GM12878 (cell line): ENCODE results near the gene PRRX2. TPM values are rescaled to one million over a fixed set of nuclear protein-coding genes. Genes with fewer than 3 reads are reported as not detected.

Source experiments
- ATAC-seq: fragments of 200-7000 bp; cut with Tn5 transposase; 3 replicates; pipeline ENCODE4 v1.9.1; 2020; ENCODE audit warnings: mild to moderate bottlenecking, moderate library complexity
- BruUV-seq: library from RNA; stranded (reverse); fragments of 400-500 nt; replicated peaks from 2 replicates; lab custom pipeline; 2021; lab: Mats Ljungman, UMichigan
- CTCF ChIA-PET: fragments of 300-600 bp; sonication (Branson Sonifier 250); formaldehyde crosslinking; extraction: SDS; loops from one replicate; lab custom pipeline; 2021; ENCODE audit warnings: inconsistent platforms; lab: Yijun Ruan, JAX
- POLR2A ChIA-PET: fragments of 350-600 bp; formaldehyde crosslinking; extraction: SDS; loops from one replicate; lab custom pipeline; 2021; ENCODE audit warnings: inconsistent platforms; lab: Charles Lee
- RAD21 ChIA-PET: fragments of 300-600 bp; sonication (Branson Sonifier 250); formaldehyde crosslinking; loops from one replicate; lab custom pipeline; 2023; ENCODE audit warnings: antibody characterized with exemption; ENCODE audit not compliant: unreplicated experiment; lab: Charles Lee
- SMC1A ChIA-PET: fragments of 300-600 bp; sonication (Branson Sonifier 250); formaldehyde crosslinking; loops from one replicate; lab custom pipeline; 2023; ENCODE audit not compliant: unreplicated experiment, uncharacterized antibody; lab: Charles Lee
- DNase-seq: peaks from one replicate; pipeline ENCODE4 v3.0.0-alpha.2; 2011; ENCODE audit warnings: low read depth, low spot score
- FAIRE-seq: peaks from 3 replicates; lab custom pipeline; 2011; peaks lifted over from hg19 to GRCh38; lab: Jason Lieb, UNC
- H2AFZ ChIP-seq: 2 replicates; pipeline ENCODE4 v1.6.0; 2011; ENCODE audit warnings: low read depth, low read length, control low read depth; ENCODE audit not compliant: control insufficient read depth
- H3K27ac ChIP-seq: 2 replicates; pipeline ENCODE4 v1.5.1; 2011; ENCODE audit warnings: control low read depth; ENCODE audit not compliant: control insufficient read depth, insufficient read depth
- H3K27me3 ChIP-seq, 2 experiments: replicated peaks in 1 of 2; 2 replicates each; pipeline versions ENCODE4 v1.6.0 to v1.6.1; 2011; ENCODE audit warnings: low read length in 1 of 2; ENCODE audit not compliant: control insufficient read depth in 2 of 2, insufficient read depth in 2 of 2
- H3K36me3 ChIP-seq, 2 experiments: 2 replicates each; pipeline ENCODE4 v1.5.1; 2011; ENCODE audit warnings: low read length in 1 of 2; ENCODE audit not compliant: control insufficient read depth in 2 of 2, insufficient read depth in 2 of 2
- H3K4me1 ChIP-seq: 2 replicates; pipeline ENCODE4 v1.6.1; 2011; ENCODE audit warnings: mild to moderate bottlenecking, low read length, moderate library complexity, mixed read lengths; ENCODE audit not compliant: control insufficient read depth, insufficient read depth
- H3K4me2 ChIP-seq: 2 replicates; pipeline ENCODE4 v1.6.0; 2011; ENCODE audit warnings: control low read depth; ENCODE audit not compliant: control insufficient read depth, insufficient read depth
- H3K4me3 ChIP-seq: fragments of 200-600 bp; sonication (generic); 2 replicates; pipeline ENCODE4 v1.5.1; 2016
- H3K79me2 ChIP-seq: 2 replicates; pipeline ENCODE4 v1.6.0; 2011; ENCODE audit warnings: low read length; ENCODE audit not compliant: control insufficient read depth, insufficient read depth
- H3K9ac ChIP-seq: 2 replicates; pipeline ENCODE4 v1.8.0; 2011; ENCODE audit warnings: low read length, control low read depth, mixed read lengths; ENCODE audit not compliant: control insufficient read depth, insufficient read depth
- H3K9me3 ChIP-seq: replicated peaks from 3 replicates; pipeline ENCODE4 v1.5.1; 2011; ENCODE audit warnings: mild to moderate bottlenecking, low read length; ENCODE audit not compliant: control insufficient read depth, insufficient read depth
- H4K20me1 ChIP-seq: 2 replicates; pipeline ENCODE4 v1.6.0; 2011; ENCODE audit not compliant: control insufficient read depth, insufficient read depth
- ASH2L ChIP-seq: fragments of 300-600, 200-600 bp; sonication (generic); IDR thresholded peaks from 2 replicates; pipeline ENCODE4 v1.6.1; 2017; ENCODE audit warnings: low read depth, mild to moderate bottlenecking, borderline replicate concordance
- DPF2 ChIP-seq: fragments of 450-650 bp; IDR thresholded peaks from 2 replicates; pipeline ENCODE4 v1.6.1; 2017; ENCODE audit warnings: mild to moderate bottlenecking
- FOXK2 ChIP-seq: fragments of 450-650 bp; IDR thresholded peaks from 2 replicates; pipeline ENCODE4 v1.6.1; 2017; ENCODE audit warnings: mild to moderate bottlenecking, moderate library complexity
- HSF1 ChIP-seq: fragments of 150-350 bp; IDR thresholded peaks from 2 replicates; pipeline ENCODE4 v1.6.1; 2014; ENCODE audit warnings: mild to moderate bottlenecking, low read depth, low read length
- IRF5 ChIP-seq: fragments of 450-650 bp; IDR thresholded peaks from 2 replicates; pipeline ENCODE4 v1.6.1; 2017; ENCODE audit warnings: borderline replicate concordance
- KAT2A ChIP-seq: conservative IDR thresholded peaks from 2 replicates; pipeline ENCODE4 v1.6.1; 2011; ENCODE audit warnings: low read depth, low read length; ENCODE audit not compliant: control insufficient read depth
- MAX ChIP-seq: IDR thresholded peaks from 2 replicates; pipeline ENCODE4 v1.6.1; 2012; ENCODE audit warnings: low read depth, low read length, improper control_type of control experiment
- MEF2B ChIP-seq: fragments of 450-650 bp; IDR thresholded peaks from 2 replicates; pipeline ENCODE4 v1.6.1; 2018; ENCODE audit warnings: mild to moderate bottlenecking, moderate library complexity; ENCODE audit not compliant: partially characterized antibody, poor library complexity, severe bottlenecking
- NKRF ChIP-seq: fragments of 450-650 bp; conservative IDR thresholded peaks from 2 replicates; pipeline ENCODE4 v1.6.1; 2017; ENCODE audit warnings: mild to moderate bottlenecking, moderate library complexity
- NR2F1 ChIP-seq: fragments of 450-650 bp; conservative IDR thresholded peaks from 2 replicates; pipeline ENCODE4 v1.6.1; 2017; ENCODE audit warnings: mild to moderate bottlenecking
- PRDM15 ChIP-seq: fragments of 450-650 bp; formaldehyde crosslinking; IDR thresholded peaks from 2 replicates; pipeline ENCODE4 v1.4.0; 2020; ENCODE audit warnings: mild to moderate bottlenecking, moderate library complexity
- SMAD5 ChIP-seq: IDR thresholded peaks from 2 replicates; pipeline ENCODE4 v1.6.1; 2016; ENCODE audit warnings: antibody characterized with exemption, low read depth
- TAF1 ChIP-seq: IDR thresholded peaks from 2 replicates; pipeline ENCODE4 v1.6.1; 2011; ENCODE audit warnings: mild to moderate bottlenecking, low read depth, low read length, borderline replicate concordance
- TCF3 ChIP-seq: IDR thresholded peaks from 2 replicates; pipeline ENCODE4 v1.6.1; 2012; ENCODE audit warnings: low read depth, mild to moderate bottlenecking, low read length, borderline replicate concordance; ENCODE audit not compliant: insufficient read depth
- WGBS: methylation state at CpG from one replicate; pipeline ENCODE4 v1.1.6; 2016; ENCODE audit warnings: low lambda C conversion rate; ENCODE audit not compliant: insufficient replicate concordance, insufficient coverage; ENCODE audit errors: missing lambda C conversion rate; 5-methylcytosine and 5-hydroxymethylcytosine counted together
- in situ Hi-C: fragments of 300-500 bp; cut with MboI; formaldehyde crosslinking; loops from 9 replicates; pipeline ENCODE4 v1.14.3; 2018; ENCODE audit warnings: mixed read lengths
- intact Hi-C: fragments of 100-400 bp; cut with micrococcal nuclease; formaldehyde crosslinking; loops from one replicate; pipeline ENCODE4 v1.14.2; 2022; ENCODE audit not compliant: unreplicated experiment
- polyA plus RNA-seq, 11 experiments: library from polyadenylated mRNA; depleted of rRNA in 4 of 11; unstranded in 6 of 11; stranded (reverse) in 5 of 11; fragments of >200 nt; fragmentation: Nextera tagmentation in 4 of 11; fragmentation: Illumina TruSeq in 1 of 11; extraction: Ambion mirVana in 4 of 11; extraction: Trizol in 1 of 11; gene quantifications; 1 replicate in 1 of 11; 2 replicates in 10 of 11; pipeline versions ENCODE4 v1.2.1 to v1.2.3, GENCODE V29; 2011 to 2016; ENCODE audit warnings: inconsistent platforms in 2 of 11, missing spikeins in 2 of 11, low read depth in 1 of 11
- total RNA-seq, 4 experiments: library from RNA; depleted of rRNA in 3 of 4; stranded (reverse); fragments of >200 nt in 3 of 4; fragmentation: Illumina TruSeq in 1 of 4; extraction: Trizol in 1 of 4; gene quantifications; 2 replicates each; pipeline versions ENCODE4 v1.2.1 to v1.2.3, GENCODE V29; 2013 to 2021

Gene PRRX2
- total and polyA plus RNA-seq, 10 of the 15 experiments (the other 5 are each of a cell fraction or from before 2014, with no cell fraction given) = not detected

DNA sequence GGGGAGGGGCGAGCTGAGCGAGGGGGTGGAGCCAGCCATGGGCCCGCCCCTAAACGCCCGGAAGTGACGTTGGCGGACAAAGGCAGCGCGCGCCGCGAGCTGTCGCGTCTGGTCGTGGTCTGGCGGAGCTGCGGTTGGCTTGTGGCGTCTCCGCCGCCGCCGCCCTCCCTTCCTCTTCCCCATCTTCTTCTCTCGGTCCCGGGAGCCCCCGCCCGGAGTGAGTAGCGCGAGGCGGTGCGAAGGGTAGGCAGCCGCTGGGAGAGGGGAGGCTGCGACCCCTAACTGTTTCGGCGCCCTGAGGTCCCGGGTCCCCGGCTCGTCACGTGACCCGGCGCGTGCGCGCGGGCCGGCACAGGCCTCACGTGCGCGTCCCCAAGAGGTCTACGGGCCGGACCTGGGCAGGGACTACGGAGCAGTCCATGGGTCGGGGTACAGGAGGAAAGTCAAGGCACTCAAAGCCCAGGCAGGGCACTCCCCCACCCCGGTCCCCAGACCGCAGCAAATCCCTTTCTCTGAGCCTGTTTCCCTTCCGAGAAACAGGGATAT is 39.3 kb upstream of the PRRX2 start, which contains the start of gene NTMT1:
TSS of gene NTMT1 (plus strand) at position 85 of the 546 bp plus-strand sequence. CDS start 6,541 bp downstream, outside the sequence.
- Histone ChIP-seq H2AFZ (peak within 1 kb of the TSS; percentile 94), H3K79me2 (peaks cover 48% of the 10 kb centered on the region), H3K9me3 (no peaks in the 10 kb centered on the region), H3K36me3 (peaks cover 0 to 3% of the 10 kb centered on the region in 2 experiments; a peak in 2 of 4 replicates), H3K4me2 (peak within 1 kb of the TSS; percentile 81), H3K4me1 (peaks cover 18% of the 10 kb centered on the region), H3K27ac (peak within 1 kb of the TSS; percentile 90), H4K20me1 (no peaks in the 10 kb centered on the region), H3K27me3 (peaks cover 0 to 2% of the 10 kb centered on the region in 2 experiments; a peak in 2 of 4 replicates), H3K9ac (peak within 1 kb of the TSS; percentile 95), H3K4me3 (peak within 1 kb of the TSS; percentile 93)
- intact Hi-C loops = no loop called here
- WGBS = 2% methylated on average over 35 of the region's 55 CpGs
- ATAC-seq = peak; percentile 80
- ChIA-PET SMC1A (interaction anchor here (0.8 to 6.8 kb wide), 10 partner anchors 16 to 513 kb away, joined by 3 to 83 read pairs (median 4); partner anchors contain the start of genes ASB6 and IER5L), RAD21 (interaction anchor here (0.6 to 6.4 kb wide), 8 partner anchors 14 to 495 kb away, joined by 3 to 130 read pairs (median 8); partner anchors contain the start of gene IER5L), POLR2A (interaction anchor here (0.7 to 3.0 kb wide), 8 partner anchors 18 to 495 kb away, joined by 3 to 21 read pairs (median 3); no protein-coding TSS in a partner anchor), CTCF (interaction anchor here (0.7 to 5.2 kb wide), 15 partner anchors 13 to 1350 kb away, joined by 3 to 194 read pairs (median 4); partner anchors contain the start of genes GOLGA2 and SWI5)
- peak; percentile 39 for DNase-seq
- FAIRE-seq = peak; percentile 47
- in situ Hi-C loops = no loop called here
- TSS peak; percentile 67 for BruUV-seq
- TF ChIP-seq HSF1 (no peak), DPF2 (peak; percentile 90), SMAD5 (peak; percentile 20; the same call in 1 of the 2 replicates), TCF3 (no peak), NR2F1 (peak; percentile 72), FOXK2 (no peak), NKRF (peak; percentile 93), IRF5 (no peak), PRDM15 (CRISPR knock-in tag) (peak; percentile 56; the same call in 1 of the 2 replicates), KAT2A (no peak), TAF1 (peak; percentile 79), MAX (peak; percentile 88), MEF2B (peak; percentile 75), ASH2L (no peak)
